ENCODE results near the gene KRT33B.

- no peak for TF ChIP-seq CTCF (IDR thresholded peaks at IDR 0.05)
- TF ChIP-seq POLR2AphosphoS5 (IDR thresholded peaks at IDR 0.05), result no peak
- no peak for TF ChIP-seq POLR2A (IDR thresholded peaks at IDR 0.05)
Measured at GRCh38 chr17:41325126-41325525, 44.5 kb downstream of the KRT33B start.
